WTC11 (cell line): ENCODE measurements around the gene SIRT2. TPM values are rescaled to one million over a fixed set of nuclear protein-coding genes. Genes with fewer than 3 reads are reported as not detected.

Experiments used
- ATAC-seq: fragments of 200-7000 bp; cut with Tn5 transposase; 2 replicates; pipeline ENCODE4 v1.10.0; 2021; ENCODE audit warnings: mild to moderate bottlenecking, moderate library complexity
- CTCF ChIA-PET: fragments of 300-600 bp; sonication (Branson Sonifier 250); formaldehyde crosslinking; loops from one replicate; lab custom pipeline; 2021; ENCODE audit warnings: antibody characterized with exemption; lab: Charles Lee
- POLR2A ChIA-PET: fragments of 350-600 bp; sonication (Branson Sonifier 250); formaldehyde crosslinking; loops from one replicate; lab custom pipeline; 2021; ENCODE audit warnings: antibody characterized with exemption; lab: Charles Lee
- DNase-seq: peaks from one replicate; pipeline ENCODE4 v3.0.0; 2021; ENCODE audit warnings: low spot score
- H3K27ac Mint-ChIP-seq: 2 replicates; pipeline ENCODE4 v1.8.0; 2021; ENCODE audit warnings: mixed read lengths
- H3K27me3 Mint-ChIP-seq: 2 replicates; pipeline ENCODE4 v1.8.0; 2021; ENCODE audit warnings: low read depth, mild to moderate bottlenecking, moderate library complexity, mixed read lengths
- H3K36me3 Mint-ChIP-seq: 2 replicates; pipeline ENCODE4 v1.8.0; 2021; ENCODE audit warnings: mixed read lengths
- H3K4me1 Mint-ChIP-seq: 2 replicates; pipeline ENCODE4 v1.8.0; 2022; ENCODE audit warnings: mixed read lengths
- H3K4me3 Mint-ChIP-seq: 2 replicates; pipeline ENCODE4 v1.8.0; 2021; ENCODE audit warnings: mild to moderate bottlenecking, moderate library complexity, mixed read lengths
- H3K9me3 Mint-ChIP-seq: 2 replicates; pipeline ENCODE4 v1.8.0; 2021; ENCODE audit warnings: mixed read lengths
- ATF2 ChIP-seq: sonication (generic); formaldehyde crosslinking; IDR thresholded peaks from 2 replicates; pipeline ENCODE4 v1.8.1; 2022; ENCODE audit warnings: low read depth, missing genetic modification reagents, borderline replicate concordance
- ATF6 ChIP-seq: sonication (generic); formaldehyde crosslinking; IDR thresholded peaks from 2 replicates; pipeline ENCODE4 v1.8.1; 2023; ENCODE audit warnings: mild to moderate bottlenecking, missing genetic modification reagents
- CDX4 ChIP-seq: fragments of 250-450 bp; sonication (Bioruptor Pico); IDR thresholded peaks from 2 replicates; pipeline ENCODE4 v1.9.0; 2021; ENCODE audit warnings: moderate library complexity, mild to moderate bottlenecking, inconsistent platforms, borderline replicate concordance
- ELF4 ChIP-seq: sonication (generic); formaldehyde crosslinking; IDR thresholded peaks from 2 replicates; pipeline ENCODE4 v1.8.1; 2022; ENCODE audit warnings: low read depth, mild to moderate bottlenecking, moderate library complexity, missing genetic modification reagents
- ESRRA ChIP-seq: sonication (generic); formaldehyde crosslinking; IDR thresholded peaks from 2 replicates; pipeline ENCODE4 v1.8.1; 2022; ENCODE audit warnings: mild to moderate bottlenecking, missing genetic modification reagents, borderline replicate concordance
- ETV6 ChIP-seq: sonication (generic); formaldehyde crosslinking; IDR thresholded peaks from 2 replicates; pipeline ENCODE4 v1.8.1; 2022; ENCODE audit warnings: mild to moderate bottlenecking, missing genetic modification reagents
- FOXP4 ChIP-seq: sonication (generic); formaldehyde crosslinking; IDR thresholded peaks from 2 replicates; pipeline ENCODE4 v1.8.0; 2022; ENCODE audit warnings: mild to moderate bottlenecking, missing genetic modification reagents
- GABPB1 ChIP-seq: sonication (generic); formaldehyde crosslinking; IDR thresholded peaks from 2 replicates; pipeline ENCODE4 v1.8.1; 2023; ENCODE audit warnings: mild to moderate bottlenecking, missing genetic modification reagents
- GRHL2 ChIP-seq: fragments of 250-450 bp; sonication (Bioruptor Pico); IDR thresholded peaks from 2 replicates; pipeline ENCODE4 v1.8.0; 2022; ENCODE audit warnings: mild to moderate bottlenecking, moderate library complexity; ENCODE audit not compliant: insufficient replicate concordance, severe bottlenecking
- IRF1 ChIP-seq: sonication (generic); formaldehyde crosslinking; IDR thresholded peaks from 2 replicates; pipeline ENCODE4 v1.8.0; 2023; ENCODE audit warnings: missing genetic modification reagents
- NFYB ChIP-seq: sonication (generic); formaldehyde crosslinking; conservative IDR thresholded peaks from 2 replicates; pipeline ENCODE4 v1.8.0; 2022; ENCODE audit warnings: low read depth, missing genetic modification reagents
- PRDM15 ChIP-seq: sonication (generic); formaldehyde crosslinking; IDR thresholded peaks from 2 replicates; pipeline ENCODE4 v1.8.0; 2022; ENCODE audit warnings: missing genetic modification reagents
- SMAD4 ChIP-seq: sonication (generic); formaldehyde crosslinking; IDR thresholded peaks from 2 replicates; pipeline ENCODE4 v1.8.0; 2022; ENCODE audit warnings: mild to moderate bottlenecking, missing genetic modification reagents
- TEAD1 ChIP-seq: sonication (generic); formaldehyde crosslinking; IDR thresholded peaks from 2 replicates; pipeline ENCODE4 v1.8.0; 2022; ENCODE audit warnings: mild to moderate bottlenecking, missing genetic modification reagents
- USF2 ChIP-seq: sonication (generic); formaldehyde crosslinking; IDR thresholded peaks from 2 replicates; pipeline ENCODE4 v1.8.1; 2023; ENCODE audit warnings: mild to moderate bottlenecking, missing genetic modification reagents, moderate library complexity
- ZNF263 ChIP-seq: sonication (generic); formaldehyde crosslinking; IDR thresholded peaks from 2 replicates; pipeline ENCODE4 v1.8.1; 2022; ENCODE audit warnings: low read depth, mild to moderate bottlenecking, moderate library complexity, missing genetic modification reagents
- ZNF416 ChIP-seq: fragments of 250-450 bp; sonication (Bioruptor Pico); IDR thresholded peaks from 2 replicates; pipeline ENCODE4 v1.9.0; 2021; ENCODE audit warnings: mild to moderate bottlenecking, inconsistent platforms
- ZNF423 ChIP-seq: fragments of 250-450 bp; sonication (Bioruptor Pico); IDR thresholded peaks from 2 replicates; pipeline ENCODE4 v2.1.2; 2022; ENCODE audit warnings: mild to moderate bottlenecking, moderate library complexity
- total RNA-seq: library from RNA; stranded (reverse); gene quantifications from 3 replicates; pipeline ENCODE4 v1.2.3, GENCODE V29; 2021

SIRT2 gene
- total RNA-seq, 1 experiment from 2014 or later = 9.5 TPM

GRCh38 chr19:38869160-38869835 is 30.1 kb downstream of the SIRT2 start (continued):
- 0 out of 2 replicates have a peak, but pooled peaks have one; percentile 51 for TF ChIP-seq SMAD4 (CRISPR knock-in tag)
- TF ChIP-seq IRF1 (CRISPR knock-in tag) = no peak; the same call in 1 of the 2 replicates
- TF ChIP-seq GRHL2 (CRISPR knock-in tag) = no peak
- TF ChIP-seq NFYB = no peak

- ATAC-seq (no peak), DNase-seq (no peak)
- peaks cover 7% of the 10 kb centered on the region for H3K4me1 Mint-ChIP-seq
- TF ChIP-seq GABPB1 (CRISPR knock-in tag) (no peak), ATF2 (no peak), CDX4 (CRISPR knock-in tag) (no peak), FOXP4 (CRISPR knock-in tag) (no peak), ZNF423 (CRISPR knock-in tag) (no peak), ATF6 (CRISPR knock-in tag) (no peak), ESRRA (CRISPR knock-in tag) (no peak), ZNF263 (no peak), PRDM15 (CRISPR knock-in tag) (no peak), ELF4 (CRISPR knock-in tag) (no peak), TEAD1 (no peak), ZNF416 (CRISPR knock-in tag) (no peak), NFYB (no peak), USF2 (CRISPR knock-in tag) (no peak), ETV6 (CRISPR knock-in tag) (no peak)
- H3K27me3 Mint-ChIP-seq = peaks cover 21% of the 10 kb centered on the region
- no peaks in the 10 kb centered on the region for H3K9me3 Mint-ChIP-seq
- CTCF ChIA-PET = interaction anchor here (0.9 to 2.9 kb wide), 11 partner anchors 8 to 138 kb away, joined by 3 to 17 read pairs (median 6); partner anchors contain the start of genes CCER2, FBXO17, MRPS12 and RINL
- no peak overlapping the region for H3K27ac Mint-ChIP-seq
- POLR2A ChIA-PET = interaction anchor here (1.0 to 1.6 kb wide), 2 partner anchors 19 to 31 kb away, joined by 3 to 7 read pairs; partner anchors contain the start of genes HNRNPL, NFKBIB and SIRT2
- H3K4me3 Mint-ChIP-seq = peak overlapping the region; percentile 24; the same call in 1 of the 2 replicates
- H3K36me3 Mint-ChIP-seq = no peaks in the 10 kb centered on the region
These were observed 30.9 kb downstream of the SIRT2 start for GRCh38 chr19:38868551-38868950.
